Measurements from ENCODE around the gene TP53TG3E.
"Not testable (repeated sequence)": the region's sequence is repeated elsewhere in the genome, so short reads cannot be mapped to it uniquely, and the experiment has no call there.

TP53TG3E gene

GRCh38 chr16:33304006-33304405 lies at the start of gene TP53TG3E:
Gene TP53TG3E, plus strand, starts transcription at chr16:33304306. Its CDS starts 68 bp downstream, at chr16:33304374.
- in situ Hi-C loops (cut with MboI; ENCODE audit: low sequenced_read_pairs): not testable (repeated sequence)

- in situ Hi-C loops (cut with MboI; ENCODE audit: low sequenced_read_pairs): not testable (repeated sequence)
Measured at GRCh38 chr16:33336226-33337012, 32.3 kb downstream of the TP53TG3E start.

- in situ Hi-C loops (cut with MboI; ENCODE audit: low sequenced_read_pairs): not testable (repeated sequence)
Measured at GRCh38 chr16:33337627-33338542, 33.8 kb downstream of the TP53TG3E start.

- in situ Hi-C loops (cut with MboI; ENCODE audit: low sequenced_read_pairs): not testable (repeated sequence)
Measured at GRCh38 chr16:33338543-33338951, 34.4 kb downstream of the TP53TG3E start.

- in situ Hi-C loops (cut with MboI; ENCODE audit: low sequenced_read_pairs): not testable (repeated sequence)
Measured at GRCh38 chr16:33339093-33340061, 35.3 kb downstream of the TP53TG3E start.
